HG03432 (cell line): Measurements from ENCODE around the gene ADAT3.
A peak's percentile ranks its signal among the peaks of the same experiment; 100 is the strongest.
"Not testable (repeated sequence)": the region's sequence is repeated elsewhere in the genome, so short reads cannot be mapped to it uniquely, and the experiment has no call there.

Source experiments
- ATAC-seq: cut with Tn5 transposase; IDR thresholded peaks from one replicate; pipeline ENCODE4 v1.9.1; 2021; ENCODE audit warnings: mild to moderate bottlenecking, moderate library complexity; ENCODE audit not compliant: unreplicated experiment

ADAT3 gene

DNA sequence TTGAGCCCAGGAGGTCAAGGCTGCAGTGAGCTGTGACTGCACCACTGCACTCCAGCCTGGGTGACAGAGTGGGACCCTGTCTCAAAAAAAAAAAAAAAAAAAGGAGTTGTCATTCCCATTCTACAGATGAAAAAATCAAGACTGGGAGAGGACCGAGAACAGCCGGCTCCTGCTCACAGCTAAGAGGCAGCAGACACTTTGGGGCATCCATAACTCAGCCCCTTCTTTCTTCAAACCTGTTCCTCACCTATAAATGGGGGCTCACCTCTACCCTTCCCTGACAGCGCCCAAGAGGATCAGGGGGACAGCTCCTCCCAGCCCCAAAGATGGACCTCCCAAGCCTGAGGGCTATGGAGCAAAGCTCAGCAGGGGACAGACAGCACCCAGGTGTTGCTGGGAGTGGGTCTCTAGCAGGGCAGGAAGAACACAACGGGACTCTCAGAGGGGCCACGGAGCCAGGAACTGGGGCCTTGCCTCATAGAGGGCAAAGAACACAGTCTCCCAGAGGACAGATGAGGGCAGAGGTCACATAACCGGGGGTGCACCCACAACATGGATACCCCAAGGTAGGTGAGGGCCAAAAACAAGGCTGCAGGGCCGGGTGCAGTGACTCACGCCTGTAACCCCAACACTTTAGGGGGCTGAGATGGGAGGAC is 38.4 kb upstream of the ADAT3 start:
- ATAC-seq = no peak

GRCh38 chr19:1867349-1867724 is 37.9 kb upstream of the ADAT3 start:
- ATAC-seq = no peak

GRCh38 chr19:1868971-1869370 is 36.2 kb upstream of the ADAT3 start:
- no peak for ATAC-seq

GRCh38 chr19:1871140-1871597 is 34.0 kb upstream of the ADAT3 start:
- ATAC-seq = no peak

- ATAC-seq = no peak
These were observed 33.6 kb upstream of the ADAT3 start for GRCh38 chr19:1871630-1872029.

DNA sequence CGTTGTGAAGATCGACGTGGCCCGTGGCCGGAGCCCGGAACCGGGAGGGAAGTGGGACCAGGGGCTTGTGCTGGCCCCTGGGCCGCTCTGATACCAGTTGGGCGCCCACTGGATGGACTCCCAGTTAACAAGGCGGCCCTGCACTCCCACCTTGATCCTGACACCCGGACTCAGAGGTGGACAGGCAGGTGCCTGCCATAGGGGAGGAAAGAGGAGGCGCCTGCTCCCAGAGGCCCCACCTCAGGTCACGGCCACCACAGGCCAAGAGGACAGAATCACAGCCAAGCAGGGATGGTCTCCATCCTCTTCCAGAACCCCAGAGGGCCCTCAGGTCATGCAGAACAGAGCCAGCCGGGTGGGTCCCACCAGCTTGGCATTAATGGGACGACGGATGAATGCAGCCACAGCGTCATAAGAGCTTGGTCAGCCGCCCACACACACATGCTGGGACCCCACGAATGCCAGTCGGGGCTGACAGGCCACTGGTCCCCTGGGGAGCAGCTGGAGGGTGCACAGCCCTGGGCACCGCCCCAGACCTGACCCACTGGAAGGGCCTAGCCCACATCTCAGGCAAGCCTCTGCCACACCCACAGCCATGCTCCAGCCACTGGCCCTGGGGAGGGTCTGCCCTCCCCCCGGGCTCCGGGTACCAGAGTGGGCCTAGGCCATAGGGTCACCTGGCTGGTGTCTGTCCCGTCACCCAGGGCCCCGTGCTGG is 32.2 kb upstream of the ADAT3 start:
- ATAC-seq = no peak

- ATAC-seq = no peak
These were observed 31.4 kb upstream of the ADAT3 start for GRCh38 chr19:1873524-1874473.

DNA sequence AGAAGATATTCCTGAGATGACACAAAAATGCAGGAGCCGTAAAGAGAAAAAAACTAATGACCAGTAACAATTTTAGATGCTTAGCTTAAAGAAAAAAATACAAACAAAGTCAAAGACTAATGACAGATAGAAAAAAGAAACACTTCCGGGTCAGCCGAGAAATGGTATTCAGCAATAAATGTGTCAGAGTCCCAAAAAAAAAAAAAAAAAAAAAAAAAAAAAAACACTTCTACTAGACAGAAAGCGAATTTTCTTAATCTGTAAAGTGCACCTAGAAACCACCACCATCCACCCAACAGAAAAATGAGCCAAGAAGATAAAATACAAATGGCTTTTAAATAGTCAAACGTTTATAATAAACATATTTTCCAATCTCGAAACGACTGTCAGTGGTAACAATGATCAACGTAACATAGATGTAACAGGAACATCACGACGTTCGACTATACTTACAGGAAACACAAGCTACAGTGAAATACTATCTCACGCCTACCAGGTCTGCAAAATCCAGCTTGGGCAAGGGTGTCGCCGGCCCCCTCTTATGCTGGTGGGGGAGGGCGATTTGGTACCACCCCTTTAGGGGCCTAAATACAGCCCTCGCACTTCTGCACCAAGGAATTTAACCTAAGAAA is 30.5 kb upstream of the ADAT3 start:
- no peak for ATAC-seq

DNA sequence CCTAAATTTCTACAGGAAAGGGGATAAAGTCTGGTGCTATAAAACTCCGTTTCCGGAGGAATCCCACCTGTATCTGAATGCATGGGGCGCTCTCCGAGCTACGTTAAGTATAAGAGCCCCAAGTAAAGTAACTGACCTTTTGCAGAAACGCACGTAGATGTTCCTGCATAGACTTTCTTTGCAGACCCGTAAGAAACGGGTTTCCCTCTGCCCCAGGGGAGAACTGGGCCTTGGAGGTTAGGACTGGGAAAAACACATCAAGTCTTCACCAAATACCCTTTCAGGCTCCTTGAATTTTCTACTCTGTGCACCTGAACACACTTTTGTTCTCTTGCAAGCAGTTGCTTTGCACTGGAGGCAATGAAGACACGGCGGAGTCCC is 29.9 kb upstream of the ADAT3 start:
- not testable (repeated sequence) for ATAC-seq

- ATAC-seq = peak; percentile 84
These were observed 29.3 kb upstream of the ADAT3 start for GRCh38 chr19:1875646-1876495.

- not testable (repeated sequence) for ATAC-seq
These were observed 28.5 kb upstream of the ADAT3 start for GRCh38 chr19:1876496-1877279.

GRCh38 chr19:1877280-1877660 is 27.9 kb upstream of the ADAT3 start:
- not testable (repeated sequence) for ATAC-seq

- ATAC-seq = not testable (repeated sequence)
These were observed 26.6 kb upstream of the ADAT3 start for GRCh38 chr19:1878583-1878982.

DNA sequence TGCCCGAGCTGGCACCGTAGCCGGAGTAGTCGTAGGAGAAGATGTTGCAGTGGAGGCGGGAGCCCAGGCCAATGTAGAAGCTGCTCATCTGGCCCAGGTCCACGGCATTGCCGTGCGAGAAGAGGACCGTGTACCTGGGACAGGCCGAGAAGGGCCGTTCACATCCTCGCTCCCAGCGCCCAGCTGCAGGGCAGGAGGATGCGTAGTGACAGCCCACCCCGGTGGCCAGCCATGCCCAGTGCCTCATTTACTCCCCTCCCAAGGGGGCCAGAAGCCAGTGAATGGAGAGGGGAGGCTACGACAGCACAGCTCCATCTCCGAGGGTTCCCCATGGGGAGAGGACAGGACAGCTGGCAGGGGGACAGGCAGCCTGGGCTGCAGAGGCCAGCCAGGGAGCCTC is 25.2 kb upstream of the ADAT3 start:
- not testable (repeated sequence) for ATAC-seq

DNA sequence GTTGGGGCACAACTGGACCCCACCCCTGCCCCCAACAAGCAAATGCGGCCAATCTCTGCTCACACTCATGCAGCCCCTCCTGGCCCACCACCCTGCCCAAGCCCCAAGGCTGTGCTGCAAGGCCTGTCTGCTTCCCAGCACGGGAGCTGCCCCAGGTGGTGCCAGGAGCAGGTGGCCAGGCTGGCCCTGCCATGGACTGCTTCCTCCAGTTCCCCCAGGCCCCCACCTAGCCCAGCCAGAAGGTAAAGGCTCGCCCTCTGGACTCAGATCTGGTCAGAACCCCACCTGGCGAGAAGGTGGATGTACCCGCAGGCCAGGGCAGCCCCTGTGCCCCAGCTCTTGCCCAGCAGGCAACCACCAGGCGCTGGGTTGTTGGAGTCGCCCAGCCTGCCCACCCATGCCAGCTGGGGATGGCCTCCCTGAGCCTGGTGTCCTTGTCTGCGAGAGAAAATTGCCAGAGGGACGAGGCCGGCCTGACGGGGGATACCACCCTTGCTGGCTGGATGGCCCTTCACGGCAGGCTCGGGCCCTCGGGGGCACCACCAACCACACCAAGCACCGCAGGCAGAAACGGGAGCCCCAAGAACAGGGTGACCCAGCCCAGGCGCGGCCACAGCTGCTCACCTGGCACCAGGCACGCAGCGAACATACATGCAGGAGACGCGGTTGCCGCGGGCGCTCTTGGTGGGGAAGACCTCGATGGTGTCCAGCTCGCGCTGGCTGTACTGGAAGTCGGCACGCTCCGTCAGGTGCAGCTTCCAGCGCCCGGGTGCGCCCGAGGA is 24.4 kb upstream of the ADAT3 start:
- no peak for ATAC-seq

DNA sequence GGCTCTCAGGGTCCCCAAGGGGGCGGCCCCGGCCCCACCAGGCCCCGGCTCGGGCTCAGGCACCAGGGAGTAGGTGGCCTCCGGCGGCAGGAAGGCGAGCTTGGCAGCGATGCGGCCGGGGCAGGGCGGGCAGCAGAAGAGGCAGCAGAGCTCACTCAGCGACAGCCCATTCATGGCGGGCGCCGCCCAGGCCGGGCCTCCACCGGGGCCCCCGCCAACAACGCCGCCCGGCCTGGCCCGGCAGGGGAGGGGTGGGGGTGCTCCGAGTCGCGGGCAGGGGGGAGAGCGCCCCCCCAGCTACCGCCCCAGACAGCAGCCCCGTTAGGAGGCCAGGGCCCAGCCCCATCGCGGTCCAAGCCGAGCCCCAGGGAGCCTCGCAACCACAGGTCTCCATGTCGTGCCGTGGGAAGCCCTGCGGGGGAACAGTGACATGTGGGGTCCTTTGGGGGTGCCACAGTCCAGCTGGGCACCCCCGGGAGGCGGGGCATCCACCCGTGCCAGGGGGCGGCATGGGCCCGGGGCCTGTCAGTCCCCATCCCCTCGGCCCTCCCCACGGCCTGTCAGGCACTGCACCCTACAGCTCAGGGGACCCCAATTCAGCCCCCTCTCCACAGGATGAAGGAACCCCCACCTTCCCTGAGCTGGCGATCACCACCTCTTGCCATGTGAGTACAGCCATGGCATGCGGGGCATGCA is 23.7 kb upstream of the ADAT3 start:
- not testable (repeated sequence) for ATAC-seq

GRCh38 chr19:1882089-1882785 is 23.0 kb upstream of the ADAT3 start:
- no peak for ATAC-seq
